ENCODE measurements around the gene B4GALT7. TPM values are rescaled to one million over a fixed set of nuclear protein-coding genes. Genes with fewer than 3 reads are reported as not detected.
"Not testable (repeated sequence)": the region's sequence is repeated elsewhere in the genome, so short reads cannot be mapped to it uniquely, and the experiment has no call there.

The B4GALT7 gene
- polyA plus RNA-seq, 3 donors from 2014 or later = 11.7 to 30.2 (median 21.0) TPM

DNA sequence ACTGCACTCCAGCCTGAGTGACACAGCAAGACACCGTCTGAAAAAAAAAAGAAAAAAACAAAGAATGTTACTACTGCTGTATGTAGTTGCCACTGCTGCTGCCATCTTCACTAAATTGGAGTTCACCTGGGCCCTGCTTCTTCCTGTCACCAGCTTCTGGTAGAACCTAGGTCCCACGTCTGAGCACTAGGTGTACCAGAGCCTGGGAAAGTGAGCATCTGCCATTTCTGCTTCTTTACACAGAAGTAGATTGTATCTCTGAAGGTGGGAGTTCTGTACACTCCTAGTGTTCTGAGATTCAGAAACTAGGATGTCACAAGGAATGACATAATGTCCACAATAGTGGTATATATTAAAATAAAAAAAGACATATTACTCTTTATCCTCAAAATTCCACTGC, 51.3 kb downstream of the B4GALT7 start:
- not testable (repeated sequence) for H3K4me3 Mint-ChIP-seq; H3K9me3 Mint-ChIP-seq; H3K27ac Mint-ChIP-seq; H3K36me3 Mint-ChIP-seq; DNase-seq; H3K4me1 Mint-ChIP-seq; H3K27me3 Mint-ChIP-seq (ENCODE audit: low read depth in 3 of 3)

DNA sequence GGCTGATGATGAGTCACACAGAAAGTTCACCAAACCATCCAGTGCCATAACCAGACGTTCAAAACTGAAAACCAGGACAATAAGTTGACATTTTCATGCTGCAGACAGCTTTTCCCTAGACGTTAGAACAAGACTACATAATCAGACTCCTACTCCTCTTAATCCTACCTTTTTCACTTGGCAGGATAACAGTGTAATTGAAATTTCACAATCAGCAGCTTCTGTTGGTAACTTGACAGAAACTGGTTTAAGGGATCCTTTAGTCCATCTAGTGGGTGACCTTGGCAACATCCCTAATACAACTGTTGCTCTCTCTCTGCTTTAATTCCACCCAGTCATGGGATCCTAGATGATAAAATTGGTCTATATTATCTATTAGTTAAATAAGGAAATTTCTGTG, 57.9 kb downstream of the B4GALT7 start:
- H3K27ac Mint-ChIP-seq; H3K27me3 Mint-ChIP-seq (ENCODE audit: low read depth in 3 of 3); H3K9me3 Mint-ChIP-seq; H3K4me3 Mint-ChIP-seq; DNase-seq; H3K4me1 Mint-ChIP-seq; H3K36me3 Mint-ChIP-seq: not testable (repeated sequence)

DNA sequence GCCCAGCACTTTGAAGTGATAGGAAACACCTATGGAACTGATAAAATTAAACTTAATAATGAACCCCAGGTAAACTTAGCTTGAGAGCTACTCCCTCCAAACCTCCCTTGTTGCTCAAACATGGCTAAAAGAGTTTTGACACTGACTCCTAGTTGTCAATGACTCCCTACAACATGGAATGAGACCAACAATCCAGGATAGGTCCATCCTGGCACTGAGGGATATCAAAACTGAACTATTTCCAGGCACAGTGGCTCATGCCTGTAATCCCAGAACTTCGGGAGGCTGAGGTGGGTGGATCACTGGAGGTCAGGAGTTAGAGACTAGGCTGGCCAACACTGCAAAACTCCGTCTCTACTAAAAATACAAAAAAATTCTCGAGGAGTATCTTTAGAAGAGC, 58.6 kb downstream of the B4GALT7 start:
- H3K27me3 Mint-ChIP-seq (ENCODE audit: low read depth in 3 of 3); H3K27ac Mint-ChIP-seq; H3K9me3 Mint-ChIP-seq; DNase-seq; H3K4me3 Mint-ChIP-seq; H3K4me1 Mint-ChIP-seq; H3K36me3 Mint-ChIP-seq: not testable (repeated sequence)

Other genes with a start within 250 kb of the B4GALT7 start
- gene LMAN2, start 248.5 kb upstream of the B4GALT7 start, polyA plus RNA-seq = 100 to 1,000 TPM; 316 to 441 (median 409) TPM
- 10 to 100 TPM; 27.1 to 64.5 (median 33.8) TPM for gene RGS14, start 242.2 kb upstream of the B4GALT7 start, polyA plus RNA-seq
- gene SLC34A1, start 215.7 kb upstream of the B4GALT7 start, polyA plus RNA-seq = under 1 TPM in 2 of 3 donors, not detected in 1; 0.26 to 0.34 TPM
- not detected for gene PFN3, start 199.5 kb upstream of the B4GALT7 start, polyA plus RNA-seq
- 1 to 10 TPM in 2 of 3 donors, not detected in 1; 1.3 to 2.3 TPM for gene F12, start 190.6 kb upstream of the B4GALT7 start, polyA plus RNA-seq
- 100 to 1,000 TPM; 102 to 129 (median 103) TPM for gene GRK6, start 173.5 kb upstream of the B4GALT7 start, polyA plus RNA-seq
- 10 to 100 TPM in 2 of 3 donors, 1 to 10 TPM in 1; 9.6 to 25.4 (median 17.5) TPM for gene PRR7, start 153.3 kb upstream of the B4GALT7 start, polyA plus RNA-seq
- gene DBN1, start 126.5 kb upstream of the B4GALT7 start, polyA plus RNA-seq = 1 to 10 TPM in 2 of 3 donors, under 1 TPM in 1; 0.93 to 4.2 (median 2.8) TPM
- gene PDLIM7, start 102.5 kb upstream of the B4GALT7 start, polyA plus RNA-seq = 1 to 10 TPM; 1.1 to 3.3 (median 2.3) TPM
- gene DOK3, start 90.3 kb upstream of the B4GALT7 start, polyA plus RNA-seq = 1 to 10 TPM in 1 of 3 donors, under 1 TPM in 1, not detected in 1; 0.48 to 1.3 TPM
- gene DDX41, start 83.2 kb upstream of the B4GALT7 start, polyA plus RNA-seq = 10 to 100 TPM; 20.0 to 62.6 (median 46.4) TPM
- gene FAM193B, start 45.6 kb upstream of the B4GALT7 start, polyA plus RNA-seq = 1 to 10 TPM; 2.5 to 6.2 (median 3.4) TPM
- 100 to 1,000 TPM; 172 to 231 (median 178) TPM for gene TMED9, start 7.9 kb upstream of the B4GALT7 start, polyA plus RNA-seq
- not detected for gene FAM153A, start 182.8 kb downstream of the B4GALT7 start, polyA plus RNA-seq

All from immature natural killer cell (primary cell).